Measurements from ENCODE around the gene MICAL2. TPM values are rescaled to one million over a fixed set of nuclear protein-coding genes. Genes with fewer than 3 reads are reported as not detected.

The MICAL2 gene
- total and polyA plus RNA-seq, 2 donors, result 42.5 to 44.1 TPM

DNA sequence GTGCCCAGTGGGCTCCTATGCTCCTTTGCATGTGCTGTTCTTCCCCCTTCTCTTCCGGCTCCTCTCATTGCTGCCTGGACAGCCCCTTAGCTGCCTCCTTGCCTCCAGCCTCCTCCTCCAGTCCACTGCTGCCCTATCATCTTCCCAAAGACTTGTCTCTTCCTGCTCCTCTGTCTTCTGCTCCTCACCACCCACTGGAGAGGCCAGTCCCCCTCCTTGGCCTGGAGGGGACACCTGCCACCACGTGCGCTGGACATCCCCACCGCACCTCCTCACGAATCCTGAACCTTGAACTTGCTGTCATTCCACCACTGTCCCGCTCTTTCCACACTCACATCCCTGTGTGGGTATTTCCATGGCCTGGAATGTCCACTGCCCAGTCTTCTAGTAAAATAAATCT is 49.8 kb downstream of the MICAL2 start:
- 95% methylated on average over 6 of the region's 6 CpGs for WGBS
- no peaks in the 10 kb centered on the region for H3K4me1 ChIP-seq (ENCODE audit: insufficient read depth)
- no peaks in the 10 kb centered on the region for H3K36me3 ChIP-seq (ENCODE audit: insufficient read depth)
- H3K4me3 ChIP-seq (ENCODE audit: low read depth, low read length), result no peak overlapping the region
- no peak for DNase-seq (ENCODE audit: extremely low spot score)
- peak overlapping the region; percentile 82 for H3K27ac ChIP-seq (ENCODE audit: low read depth)

DNA sequence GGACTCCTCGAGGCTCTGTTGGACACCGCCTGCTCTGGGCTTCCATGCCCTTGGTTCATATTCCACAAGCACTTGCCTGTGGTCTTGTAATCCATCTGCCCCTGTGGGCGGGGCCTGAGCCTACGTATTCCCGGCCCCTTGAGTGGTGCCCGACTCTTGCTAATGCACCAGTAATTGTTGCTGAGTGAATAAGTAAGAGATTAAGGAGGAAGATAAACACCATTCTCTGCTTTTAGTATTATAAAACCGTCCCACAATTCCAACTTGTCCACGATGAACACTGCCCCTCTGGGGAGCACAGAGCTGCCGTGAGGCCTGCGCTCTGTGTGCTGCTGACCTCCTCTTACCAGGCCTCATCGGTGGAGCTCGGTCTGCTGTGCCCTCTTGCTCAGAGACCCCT is 50.3 kb downstream of the MICAL2 start:
- no peak for DNase-seq (ENCODE audit: extremely low spot score)
- Histone ChIP-seq H3K36me3 (ENCODE audit: insufficient read depth) (no peaks in the 10 kb centered on the region), H3K27ac (ENCODE audit: low read depth) (peak overlapping the region; percentile 24), H3K4me1 (ENCODE audit: insufficient read depth) (no peaks in the 10 kb centered on the region), H3K4me3 (ENCODE audit: low read depth, low read length) (no peak overlapping the region)
- 44% methylated on average over 12 of the region's 12 CpGs for WGBS

DNA sequence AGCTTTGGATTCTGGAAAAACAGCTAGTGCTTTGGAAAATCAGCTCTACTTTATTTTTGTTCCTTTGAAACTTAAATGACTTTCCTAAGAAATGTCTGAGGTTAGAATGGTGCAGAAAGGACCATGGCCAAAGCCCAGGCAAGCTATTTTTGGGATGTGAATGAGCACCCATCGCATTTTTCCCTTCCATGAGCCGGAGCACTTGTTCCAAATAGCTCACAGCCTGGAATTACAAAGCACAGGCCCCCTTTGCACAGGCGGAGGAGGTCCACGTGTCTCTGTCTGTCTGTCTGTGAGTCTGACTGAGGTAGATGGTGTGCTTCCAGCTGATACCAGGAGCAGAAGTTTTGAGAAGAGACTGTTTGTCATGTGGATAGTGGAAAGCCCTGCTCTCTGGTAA is 50.7 kb downstream of the MICAL2 start:
- 53% methylated on average over 4 of the region's 4 CpGs for WGBS
- Histone ChIP-seq H3K4me3 (ENCODE audit: low read depth, low read length) (no peak overlapping the region), H3K27ac (ENCODE audit: low read depth) (peak overlapping the region; percentile 24), H3K36me3 (ENCODE audit: insufficient read depth) (no peaks in the 10 kb centered on the region), H3K4me1 (ENCODE audit: insufficient read depth) (no peaks in the 10 kb centered on the region)
- no peak for DNase-seq (ENCODE audit: extremely low spot score)

DNA sequence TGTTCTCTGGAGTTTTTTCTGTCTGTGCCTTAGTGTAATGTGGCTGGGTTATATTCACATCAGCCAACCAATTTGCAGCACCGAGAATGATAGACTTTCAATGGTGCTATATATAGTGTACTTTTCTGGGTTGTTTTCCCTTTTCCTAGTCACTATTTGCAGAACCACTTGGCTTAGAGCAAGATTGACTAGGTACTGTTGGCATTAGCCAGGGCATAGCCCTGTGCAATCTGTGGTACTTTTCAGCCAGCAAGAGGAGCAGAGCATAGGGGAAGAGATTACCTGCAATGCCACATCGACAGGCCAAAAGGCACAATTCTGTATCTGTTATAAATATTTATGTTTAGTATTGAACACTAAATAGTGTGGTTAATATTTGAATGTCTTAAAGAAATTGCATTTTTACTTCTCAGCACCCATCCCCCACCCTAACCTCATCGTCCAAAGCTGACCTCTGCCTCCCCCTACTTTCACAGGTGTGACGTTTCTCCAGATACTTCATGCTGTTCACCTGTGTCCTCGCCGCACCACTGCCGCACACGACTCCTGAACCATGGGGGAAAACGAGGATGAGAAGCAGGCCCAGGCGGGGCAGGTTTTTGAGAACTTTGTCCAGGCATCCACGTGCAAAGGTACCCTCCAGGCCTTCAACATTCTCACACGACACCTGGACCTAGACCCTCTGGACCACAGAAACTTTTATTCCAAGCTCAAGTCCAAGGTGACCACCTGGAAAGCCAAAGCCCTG is 51.4 kb downstream of the MICAL2 start:
- no peak overlapping the region for H3K4me3 ChIP-seq (ENCODE audit: low read depth, low read length)
- H3K36me3 ChIP-seq (ENCODE audit: insufficient read depth), result no peaks in the 10 kb centered on the region
- 88% methylated on average over 12 of the region's 12 CpGs for WGBS
- no peak for DNase-seq (ENCODE audit: extremely low spot score)
- no peak overlapping the region for H3K27ac ChIP-seq (ENCODE audit: low read depth)
- H3K4me1 ChIP-seq (ENCODE audit: insufficient read depth), result peaks cover under 1% of the 10 kb centered on the region

DNA sequence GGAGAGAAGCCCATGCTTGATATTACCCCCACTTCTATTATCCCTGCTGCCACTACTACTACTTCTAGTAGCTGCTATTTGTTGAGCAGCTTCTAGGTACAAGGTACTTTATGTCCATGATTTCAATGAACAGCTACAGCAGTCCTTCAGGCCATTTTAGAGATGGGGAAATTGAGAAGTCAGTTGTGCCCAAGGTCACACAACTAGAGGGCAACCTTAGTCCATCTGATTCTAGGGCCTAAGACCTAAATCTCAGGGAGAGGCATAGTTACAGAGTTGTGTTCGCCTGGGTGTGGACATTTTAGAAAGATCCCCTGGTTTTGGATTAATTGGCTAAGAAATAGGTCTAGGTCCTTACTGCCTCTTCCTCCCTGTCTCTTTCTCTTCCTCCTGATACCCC is 52.3 kb downstream of the MICAL2 start:
- DNase-seq (ENCODE audit: extremely low spot score), result no peak
- Histone ChIP-seq H3K36me3 (ENCODE audit: insufficient read depth) (no peaks in the 10 kb centered on the region), H3K4me1 (ENCODE audit: insufficient read depth) (peaks cover 5% of the 10 kb centered on the region), H3K27ac (ENCODE audit: low read depth) (no peak overlapping the region), H3K4me3 (ENCODE audit: low read depth, low read length) (no peak overlapping the region)
- 98% methylated on average over 1 of the region's 1 CpG for WGBS

DNA sequence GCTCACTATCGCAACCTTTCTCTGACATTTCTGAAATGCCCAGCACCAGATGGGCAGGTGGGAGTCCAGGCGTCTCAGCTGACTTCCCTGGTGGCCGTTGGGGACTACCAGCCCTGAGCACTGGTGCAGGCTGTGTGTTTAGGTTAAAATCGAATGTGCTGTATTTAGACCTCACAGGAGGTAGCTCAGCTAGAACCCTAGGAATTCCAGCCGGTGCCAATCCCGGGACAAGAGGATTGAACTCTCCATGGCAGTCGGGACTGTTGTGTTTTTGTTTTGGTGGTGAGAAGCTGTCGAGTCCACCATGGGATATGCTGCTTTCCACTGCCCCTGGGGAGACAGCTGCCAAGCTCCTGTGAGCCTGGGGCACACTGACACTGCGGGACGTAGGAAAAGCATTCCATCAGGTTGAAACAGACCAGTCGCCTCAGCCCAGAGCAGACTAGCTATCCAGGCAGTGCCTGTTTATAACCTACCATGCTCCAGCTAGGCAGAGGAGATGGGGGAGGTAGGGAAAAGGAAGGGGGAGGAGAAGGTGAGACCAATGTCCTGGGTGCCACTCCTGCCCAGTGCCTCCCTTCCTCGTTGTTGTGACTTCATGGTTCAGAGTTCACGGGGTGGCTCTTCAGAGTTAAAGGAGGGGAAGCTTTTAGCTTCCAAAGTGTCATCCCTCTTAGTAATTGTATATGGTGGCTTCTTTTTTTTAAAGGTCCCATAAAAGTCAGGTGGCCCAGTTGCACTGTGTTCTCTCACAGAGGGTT is 53.0 kb downstream of the MICAL2 start:
- Histone ChIP-seq H3K4me3 (ENCODE audit: low read depth, low read length) (no peak overlapping the region), H3K36me3 (ENCODE audit: insufficient read depth) (no peaks in the 10 kb centered on the region), H3K4me1 (ENCODE audit: insufficient read depth) (peaks cover 5% of the 10 kb centered on the region), H3K27ac (ENCODE audit: low read depth) (peak overlapping the region; percentile 15)
- WGBS, result 55% methylated on average over 13 of the region's 13 CpGs
- no peak for DNase-seq (ENCODE audit: extremely low spot score)

DNA sequence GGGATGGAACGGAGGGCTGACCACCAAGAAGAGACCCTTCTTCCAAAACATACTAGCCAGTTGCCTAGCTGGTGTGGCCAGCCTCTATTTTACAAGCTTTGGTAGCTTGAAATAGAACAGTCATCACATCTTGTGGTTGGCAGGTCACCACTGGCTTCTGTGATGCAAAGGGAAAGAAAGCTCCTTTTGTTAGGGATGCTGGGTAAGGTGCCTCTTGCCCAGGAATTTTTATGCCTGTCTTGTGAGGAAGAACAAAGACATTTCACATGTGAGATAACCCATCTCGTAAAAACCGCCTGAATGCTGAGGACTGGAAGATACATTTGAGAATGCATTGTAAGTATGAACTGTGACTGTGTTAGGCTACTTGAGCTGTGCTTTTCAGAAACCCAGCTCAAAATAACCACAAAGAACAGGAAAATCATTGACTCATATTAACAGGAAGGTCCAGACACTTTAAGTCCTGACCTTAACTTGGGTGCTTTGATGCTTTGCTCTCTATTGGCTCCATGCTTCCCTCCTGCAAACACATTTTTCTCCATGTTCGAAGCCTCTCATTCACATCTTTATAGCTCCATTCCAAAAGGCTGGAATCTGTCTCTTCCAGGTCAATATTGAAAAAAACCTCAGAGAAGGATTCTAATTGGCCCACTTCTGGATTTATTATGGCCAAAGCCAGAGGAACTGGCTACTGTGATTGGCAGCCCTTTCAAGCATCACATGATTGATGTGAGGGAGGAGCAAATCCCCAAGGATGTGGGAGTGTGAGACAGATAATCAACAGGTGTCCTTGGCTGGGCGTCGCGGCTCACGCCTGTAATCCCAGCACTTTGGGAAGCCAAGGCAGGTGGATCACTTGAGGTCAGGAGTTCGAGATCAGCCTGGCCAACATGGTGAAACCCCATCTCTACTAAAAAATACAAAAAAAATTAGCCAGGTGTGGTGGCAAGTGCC is 53.9 kb downstream of the MICAL2 start:
- Histone ChIP-seq H3K27ac (ENCODE audit: low read depth) (peak overlapping the region; percentile 15), H3K4me1 (ENCODE audit: insufficient read depth) (peaks cover 5% of the 10 kb centered on the region), H3K36me3 (ENCODE audit: insufficient read depth) (no peaks in the 10 kb centered on the region), H3K4me3 (ENCODE audit: low read depth, low read length) (no peak overlapping the region)
- 58% methylated on average over 9 of the region's 9 CpGs for WGBS
- no peak for DNase-seq (ENCODE audit: extremely low spot score)

DNA sequence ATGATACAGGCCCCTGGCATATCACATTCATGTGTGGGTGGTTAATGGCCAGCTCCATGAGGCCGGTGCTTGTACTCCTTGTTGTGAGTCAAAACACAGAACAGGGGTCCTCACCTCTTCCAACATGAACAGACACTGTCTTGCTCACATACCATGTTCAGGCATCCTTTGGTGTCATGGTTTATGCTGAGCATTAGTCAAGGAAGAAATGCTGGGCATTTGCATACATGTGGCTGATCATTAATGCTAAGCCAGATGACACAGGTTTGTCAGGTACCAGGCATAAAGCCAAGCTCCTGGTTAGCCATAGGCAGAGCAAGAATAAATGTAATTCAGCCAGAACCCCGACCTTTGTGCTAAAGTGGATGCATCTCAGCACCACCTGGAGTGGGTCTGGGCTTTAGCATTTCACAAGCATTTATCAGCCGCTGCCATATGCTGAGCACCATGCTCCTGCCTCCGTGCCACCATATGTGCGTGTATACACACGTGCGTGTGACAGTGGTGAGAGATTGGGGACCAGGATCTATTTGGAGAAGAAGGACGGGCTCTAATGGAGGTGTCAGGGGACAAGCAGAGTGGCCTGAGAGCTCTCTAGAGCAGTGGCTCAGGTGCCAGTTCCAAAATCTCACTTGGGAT is 55.0 kb downstream of the MICAL2 start:
- Histone ChIP-seq H3K4me3 (ENCODE audit: low read depth, low read length) (no peak overlapping the region), H3K27ac (ENCODE audit: low read depth) (no peak overlapping the region), H3K4me1 (ENCODE audit: insufficient read depth) (peaks cover 5% of the 10 kb centered on the region), H3K36me3 (ENCODE audit: insufficient read depth) (no peaks in the 10 kb centered on the region)
- no peak for DNase-seq (ENCODE audit: extremely low spot score)
- 81% methylated on average over 8 of the region's 8 CpGs for WGBS

DNA sequence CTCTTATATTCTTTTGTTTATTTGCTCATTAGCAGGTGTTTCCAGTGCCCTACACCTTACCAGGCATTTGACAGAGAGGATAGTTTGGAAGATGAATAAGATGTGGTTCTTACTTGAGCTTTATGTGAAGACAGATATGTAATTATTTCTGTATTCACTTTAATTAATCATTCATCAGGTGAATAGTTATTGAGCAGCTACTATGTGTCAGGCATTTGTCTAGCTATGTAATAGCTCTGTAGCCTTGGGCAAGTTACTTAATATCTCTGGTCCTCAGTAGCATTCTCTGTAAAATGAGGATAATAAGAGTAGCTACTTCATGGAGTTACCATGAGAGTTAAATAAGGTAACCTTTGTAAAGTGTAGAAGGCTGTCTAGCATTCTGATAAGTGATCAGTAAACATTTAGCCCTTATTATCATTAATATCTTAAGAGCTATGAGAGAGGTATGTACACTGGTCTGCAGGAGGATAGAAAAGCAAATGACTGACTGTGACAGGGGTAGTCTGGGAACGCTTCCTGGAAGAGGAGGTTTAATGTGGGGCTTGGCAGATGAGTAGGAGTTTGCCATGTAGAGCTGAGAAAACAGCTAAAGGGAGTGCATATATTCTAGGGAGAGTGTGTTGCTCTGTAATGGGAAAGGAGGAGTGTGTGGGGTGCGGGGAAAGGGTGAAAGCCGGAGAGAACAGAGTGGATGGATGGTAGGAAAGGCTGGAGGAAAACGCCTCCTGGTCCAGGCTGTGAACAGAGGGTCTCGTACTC is 56.1 kb downstream of the MICAL2 start:
- DNase-seq (ENCODE audit: extremely low spot score), result no peak
- no peak overlapping the region for H3K4me3 ChIP-seq (ENCODE audit: low read depth, low read length)
- no peaks in the 10 kb centered on the region for H3K36me3 ChIP-seq (ENCODE audit: insufficient read depth)
- H3K27ac ChIP-seq (ENCODE audit: low read depth), result peak overlapping the region; percentile 76
- WGBS, result 91% methylated on average over 5 of the region's 5 CpGs
- H3K4me1 ChIP-seq (ENCODE audit: insufficient read depth), result peaks cover 5% of the 10 kb centered on the region

DNA sequence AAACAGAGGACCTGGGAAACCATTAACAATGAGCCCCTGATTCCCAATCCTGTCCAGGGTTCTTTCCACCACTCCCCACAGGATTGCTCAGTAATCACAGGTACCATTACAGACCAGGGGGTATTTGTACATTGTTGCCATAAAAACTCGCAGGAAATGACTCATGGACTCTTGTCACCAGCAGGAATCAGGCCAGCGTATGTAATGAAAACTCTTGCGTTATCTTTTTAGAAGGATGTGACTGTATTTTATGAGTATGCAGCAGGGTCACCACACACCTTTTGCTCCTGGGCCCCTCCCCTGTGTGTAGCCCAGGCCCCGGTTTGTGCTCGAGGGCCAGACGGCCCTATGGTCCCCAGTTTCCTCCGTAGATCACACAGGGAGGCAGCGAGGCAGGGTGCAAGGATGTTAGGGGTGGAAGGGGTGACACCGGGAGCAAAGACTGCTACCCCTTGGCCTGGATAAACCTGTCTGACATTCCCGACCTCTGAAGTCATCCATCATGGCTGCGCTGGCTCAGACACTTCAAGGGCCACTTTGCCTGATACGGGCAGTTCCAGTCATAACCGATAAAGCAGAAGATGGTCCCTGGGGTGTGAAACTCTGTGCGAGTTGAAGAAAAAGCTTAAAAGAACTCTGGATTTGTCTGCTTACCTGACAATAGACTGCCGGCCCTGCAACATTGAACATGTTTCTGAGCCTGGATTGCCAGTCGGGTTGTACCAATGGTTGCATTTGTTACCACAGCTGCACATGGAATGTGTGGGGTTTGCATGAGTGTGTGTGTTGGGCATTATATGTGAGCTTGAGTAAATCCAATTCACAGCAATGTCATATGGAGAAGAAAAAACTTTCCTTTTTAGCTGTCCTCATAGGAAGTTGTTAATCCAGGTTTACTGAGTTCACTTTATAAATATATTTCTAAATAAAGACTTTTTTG is 56.9 kb downstream of the MICAL2 start:
- Histone ChIP-seq H3K36me3 (ENCODE audit: insufficient read depth) (no peaks in the 10 kb centered on the region), H3K4me3 (ENCODE audit: low read depth, low read length) (no peak overlapping the region), H3K27ac (ENCODE audit: low read depth) (peak overlapping the region; percentile 76), H3K4me1 (ENCODE audit: insufficient read depth) (peaks cover 5% of the 10 kb centered on the region)
- WGBS, result 74% methylated on average over 16 of the region's 16 CpGs
- no peak for DNase-seq (ENCODE audit: extremely low spot score)

DNA sequence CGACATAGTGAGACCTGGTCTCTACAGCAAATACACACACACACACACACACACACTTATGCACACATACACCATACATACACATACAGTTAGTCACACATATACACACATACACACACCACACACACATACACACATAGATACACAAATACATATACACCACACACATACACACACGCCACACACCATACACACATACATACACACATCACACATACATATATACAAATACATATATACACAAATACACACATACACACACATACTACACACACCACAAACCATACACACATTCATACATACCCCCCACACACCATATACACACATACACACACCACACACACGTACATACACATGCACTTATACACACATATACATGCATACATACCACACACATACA is 57.7 kb downstream of the MICAL2 start:
- WGBS, result 98% methylated on average over 3 of the region's 3 CpGs
- no peak overlapping the region for H3K4me3 ChIP-seq (ENCODE audit: low read depth, low read length)
- H3K36me3 ChIP-seq (ENCODE audit: insufficient read depth), result no peaks in the 10 kb centered on the region
- no peak for DNase-seq (ENCODE audit: extremely low spot score)
- no peak overlapping the region for H3K27ac ChIP-seq (ENCODE audit: low read depth)
- H3K4me1 ChIP-seq (ENCODE audit: insufficient read depth), result peaks cover 5% of the 10 kb centered on the region

DNA sequence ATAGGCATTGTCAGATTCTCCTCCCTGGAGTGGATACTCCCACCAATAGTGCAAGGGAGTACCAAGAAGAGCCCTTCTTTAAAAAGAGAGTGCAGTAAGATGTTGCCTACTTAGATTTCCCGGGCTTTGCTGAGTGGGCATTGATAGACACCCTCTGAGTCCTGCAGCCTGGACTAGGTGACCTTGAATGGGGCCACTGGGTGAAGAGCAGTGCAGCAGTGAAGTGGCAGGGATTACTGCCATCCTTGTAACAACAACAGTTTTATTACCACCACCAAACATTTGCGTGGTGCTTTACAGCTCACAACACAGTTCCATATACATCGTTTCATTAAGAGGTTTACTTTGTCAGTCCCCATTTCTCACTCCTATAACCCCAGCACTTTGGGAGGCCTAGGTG is 59.4 kb downstream of the MICAL2 start:
- WGBS, result 71% methylated on average over 3 of the region's 3 CpGs
- H3K36me3 ChIP-seq (ENCODE audit: insufficient read depth), result no peaks in the 10 kb centered on the region
- no peak overlapping the region for H3K27ac ChIP-seq (ENCODE audit: low read depth)
- peaks cover 5% of the 10 kb centered on the region for H3K4me1 ChIP-seq (ENCODE audit: insufficient read depth)
- DNase-seq (ENCODE audit: extremely low spot score), result no peak
- no peak overlapping the region for H3K4me3 ChIP-seq (ENCODE audit: low read depth, low read length)
